Left forelimb (tissue), 1 donor: ENCODE data around the gene ZNF577.
A peak's percentile ranks its signal among the peaks of the same experiment; 100 is the strongest.
"Not testable (repeated sequence)": the region's sequence is repeated elsewhere in the genome, so short reads cannot be mapped to it uniquely, and the experiment has no call there.

ENCODE experiments used
- DNase-seq: peaks from one replicate; pipeline ENCODE4 v3.0.0-alpha.2; 2018; ENCODE audit warnings: low spot score

Gene ZNF577

GRCh38 chr19:51887522-51888498, at the start of gene ZNF577:
TSS of gene ZNF577 (minus strand) at chr19:51887951. CDS start at chr19:51880382, 7,569 bp downstream.
- peak; percentile 94 for DNase-seq

- DNase-seq: no peak
Measured at GRCh38 chr19:51931921-51932320, 44.2 kb upstream of the ZNF577 start.

- DNase-seq: no peak
Measured at GRCh38 chr19:51927859-51928258, 40.1 kb upstream of the ZNF577 start.

GRCh38 chr19:51926784-51927741, 39.3 kb upstream of the ZNF577 start, which contains the start of gene ZNF613:
TSS of gene ZNF613 (plus strand) at chr19:51927472. CDS start at chr19:51936221, 8,749 bp downstream.
- DNase-seq: peak; percentile 91

GRCh38 chr19:51926426-51926783, 38.7 kb upstream of the ZNF577 start:
- DNase-seq: no peak

- no peak for DNase-seq
Measured at GRCh38 chr19:51921949-51922348, 34.2 kb upstream of the ZNF577 start.

- no peak for DNase-seq
Measured at GRCh38 chr19:51919606-51920005, 31.9 kb upstream of the ZNF577 start.

GRCh38 chr19:51916167-51916566, 28.4 kb upstream of the ZNF577 start:
- DNase-seq: no peak

GRCh38 chr19:51915324-51915867, 27.6 kb upstream of the ZNF577 start:
- no peak for DNase-seq

- not testable (repeated sequence) for DNase-seq
Measured at GRCh38 chr19:51907981-51908380, 20.2 kb upstream of the ZNF577 start.

GRCh38 chr19:51906108-51906507, 18.4 kb upstream of the ZNF577 start:
- DNase-seq: not testable (repeated sequence)

GRCh38 chr19:51905639-51906038, 17.9 kb upstream of the ZNF577 start:
- not testable (repeated sequence) for DNase-seq

- no peak for DNase-seq
Measured at GRCh38 chr19:51905206-51905605, 17.5 kb upstream of the ZNF577 start.

- DNase-seq: peak; percentile 91
Measured at GRCh38 chr19:51904331-51905165, 16.8 kb upstream of the ZNF577 start, which contains the start of gene ZNF649. TSS of gene ZNF649 (minus strand) at chr19:51905017. CDS start at chr19:51900107, 4,910 bp downstream.

GRCh38 chr19:51903192-51903591, 15.4 kb upstream of the ZNF577 start:
- DNase-seq: no peak

- DNase-seq: no peak
Measured at GRCh38 chr19:51901860-51902259, 14.1 kb upstream of the ZNF577 start.

- DNase-seq: no peak
Measured at GRCh38 chr19:51891193-51891747, 3.5 kb upstream of the ZNF577 start.

- DNase-seq: no peak
Measured at GRCh38 chr19:51889934-51890333, 2.2 kb upstream of the ZNF577 start.

GRCh38 chr19:51884713-51885112, 3.0 kb downstream of the ZNF577 start:
- no peak for DNase-seq

GRCh38 chr19:51882518-51882917, 5.2 kb downstream of the ZNF577 start:
- DNase-seq: no peak

GRCh38 chr19:51873097-51873496, 14.7 kb downstream of the ZNF577 start:
- DNase-seq: no peak
